DND-41 (cell line): ENCODE data around the gene FIZ1.

Experiments
- ATAC-seq: fragments of 200-7000 bp; cut with Tn5 transposase; 3 replicates; pipeline ENCODE4 v1.9.1; 2021; ENCODE audit warnings: low read depth; ENCODE audit not compliant: insufficient read depth
- DNase-seq: peaks from one replicate; pipeline ENCODE4 v3.0.0-alpha.2; 2020
- H2AFZ ChIP-seq: 2 replicates; pipeline ENCODE4 v1.6.0; 2012; ENCODE audit warnings: low read depth, low read length
- H3K27ac ChIP-seq: 2 replicates; pipeline ENCODE4 v1.5.1; 2012; ENCODE audit warnings: low read length, inconsistent platforms
- H3K27me3 ChIP-seq: fragments of 200-600 bp; sonication (generic); 2 replicates; pipeline ENCODE4 v1.6.0; 2012; ENCODE audit warnings: low read length, mild to moderate bottlenecking, inconsistent platforms; ENCODE audit not compliant: insufficient read depth, poor library complexity
- H3K36me3 ChIP-seq: 2 replicates; pipeline ENCODE4 v1.5.1; 2012; ENCODE audit warnings: low read length, inconsistent platforms; ENCODE audit not compliant: insufficient read depth
- H3K4me1 ChIP-seq: 2 replicates; pipeline ENCODE4 v1.5.1; 2012; ENCODE audit warnings: mild to moderate bottlenecking, low read length; ENCODE audit not compliant: insufficient read depth
- H3K4me2 ChIP-seq: 2 replicates; pipeline ENCODE4 v1.6.0; 2012; ENCODE audit warnings: mild to moderate bottlenecking, moderate library complexity, low read length, inconsistent platforms; ENCODE audit not compliant: insufficient read depth
- H3K4me3 ChIP-seq, 2 experiments: fragments of 200-600 bp in 1 of 2; shearing (Covaris generic) in 1 of 2; 2 replicates each; pipeline ENCODE4 v1.5.1; 2012 to 2016; ENCODE audit warnings: inconsistent platforms in 2 of 2, low read length in 2 of 2, mild to moderate bottlenecking in 2 of 2, low read depth in 1 of 2, moderate library complexity in 1 of 2
- H3K79me2 ChIP-seq: 2 replicates; pipeline ENCODE4 v1.6.0; 2012; ENCODE audit warnings: low read length, inconsistent platforms; ENCODE audit not compliant: insufficient read depth
- H3K9ac ChIP-seq: 2 replicates; pipeline ENCODE4 v1.6.0; 2012; ENCODE audit warnings: low read depth, mild to moderate bottlenecking, inconsistent platforms, low read length, moderate library complexity
- H3K9me3 ChIP-seq: 2 replicates; pipeline ENCODE4 v1.5.1; 2012; ENCODE audit warnings: low read length, moderate library complexity, mild to moderate bottlenecking, inconsistent platforms; ENCODE audit not compliant: insufficient read depth, severe bottlenecking
- H4K20me1 ChIP-seq: 2 replicates; pipeline ENCODE4 v1.6.0; 2012; ENCODE audit warnings: low read length; ENCODE audit not compliant: insufficient read depth
- CTCF ChIP-seq: IDR thresholded peaks from 2 replicates; pipeline ENCODE4 v1.5.1; 2012; ENCODE audit warnings: borderline replicate concordance, low read length, moderate library complexity, mild to moderate bottlenecking; ENCODE audit not compliant: poor library complexity, severe bottlenecking; ENCODE audit errors: extremely low read depth
- EZH2 ChIP-seq: IDR thresholded peaks from 3 replicates; pipeline ENCODE4 v1.6.1; 2012; ENCODE audit warnings: borderline replicate concordance, low read depth, mild to moderate bottlenecking, moderate library complexity, low read length, inconsistent platforms; ENCODE audit not compliant: severe bottlenecking

Gene FIZ1

DNA sequence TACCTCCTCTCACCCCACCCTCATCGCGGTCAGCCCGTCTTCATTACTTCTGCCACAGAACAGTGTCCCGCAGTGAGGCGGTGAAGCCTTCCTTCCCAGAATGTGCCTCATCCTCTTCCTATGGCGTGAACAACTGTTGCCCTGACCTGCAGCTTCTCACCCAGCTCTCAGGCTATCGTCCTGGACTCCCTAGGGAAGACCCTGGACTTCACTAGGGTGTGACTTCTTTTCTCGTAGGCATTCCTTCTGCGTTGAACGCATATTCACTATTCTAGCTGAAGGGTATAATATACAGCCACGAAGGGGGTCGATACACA lies 7.1 kb upstream of the FIZ1 start:
- H3K4me1 ChIP-seq: peaks cover 47% of the 10 kb centered on the region
- no peaks in the 10 kb centered on the region for H3K9me3 ChIP-seq
- H3K4me2 ChIP-seq: peak overlapping the region; percentile 95
- H3K4me3 ChIP-seq: peak overlapping the region; percentile 63 to 83; a peak in 3 of 4 replicates
- peaks cover 23% of the 10 kb centered on the region for H3K36me3 ChIP-seq
- H3K9ac ChIP-seq: peak overlapping the region; percentile 95
- peak overlapping the region; percentile 58; the same call in 1 of the 2 replicates for H2AFZ ChIP-seq
- ATAC-seq (no peak), DNase-seq (no peak)
- no peaks in the 10 kb centered on the region for H3K27me3 ChIP-seq
- TF ChIP-seq EZH2 (no peak), CTCF (no peak)
- peak overlapping the region; percentile 94 for H3K27ac ChIP-seq
- H3K79me2 ChIP-seq: peaks cover 56% of the 10 kb centered on the region
- H4K20me1 ChIP-seq: peaks cover 22% of the 10 kb centered on the region

- Histone ChIP-seq H3K4me1 (peaks cover 53% of the 10 kb centered on the region), H2AFZ (peak within 1 kb of the TSS; percentile 82), H3K27ac (peak within 1 kb of the TSS; percentile 94), H4K20me1 (peaks cover 16% of the 10 kb centered on the region; the same call in 1 of the 2 replicates), H3K4me2 (peak within 1 kb of the TSS; percentile 95), H3K9ac (peak within 1 kb of the TSS; percentile 95), H3K79me2 (peaks cover 54% of the 10 kb centered on the region), H3K36me3 (peaks cover 23% of the 10 kb centered on the region), H3K9me3 (no peaks in the 10 kb centered on the region), H3K4me3 (peak within 1 kb of the TSS; percentile 63 to 83), H3K27me3 (no peaks in the 10 kb centered on the region)
- DNase-seq (peak; percentile 77), ATAC-seq (peak; percentile 53)
- TF ChIP-seq CTCF: peak; percentile 83
- TF ChIP-seq EZH2: no peak
Measured at GRCh38 chr19:55605637-55606470, 6.5 kb upstream of the FIZ1 start, which contains the start of gene ZNF865. Gene ZNF865, plus strand, starts transcription at chr19:55605647. Its CDS starts 7,972 bp downstream, at chr19:55613619.

- Histone ChIP-seq H3K79me2 (peaks cover 50% of the 10 kb centered on the region), H3K27ac (peak overlapping the region; percentile 94)
- peak; percentile 81 for ATAC-seq
Measured at GRCh38 chr19:55605207-55605636, 5.9 kb upstream of the FIZ1 start.

More at GRCh38 chr19:55605207-55605636, 5.9 kb upstream of the FIZ1 start:
- H3K27me3 ChIP-seq: no peaks in the 10 kb centered on the region
- TF ChIP-seq CTCF: no peak
- TF ChIP-seq EZH2: no peak
- peaks cover 23% of the 10 kb centered on the region for H3K36me3 ChIP-seq
- peaks cover 11% of the 10 kb centered on the region; the same call in 1 of the 2 replicates for H4K20me1 ChIP-seq
- peak overlapping the region; percentile 35 to 83; a peak in 3 of 4 replicates for H3K4me3 ChIP-seq
- peaks cover 57% of the 10 kb centered on the region for H3K4me1 ChIP-seq
- peak overlapping the region; percentile 95 for H3K9ac ChIP-seq
- H2AFZ ChIP-seq: peak overlapping the region; percentile 66; the same call in 1 of the 2 replicates
- H3K4me2 ChIP-seq: peak overlapping the region; percentile 95
- peak; percentile 99 for DNase-seq
- no peaks in the 10 kb centered on the region for H3K9me3 ChIP-seq
